Islet of Langerhans (tissue), 1 donor: ENCODE results near the gene MYO1C.
"Not testable (repeated sequence)": the region's sequence is repeated elsewhere in the genome, so short reads cannot be mapped to it uniquely, and the experiment has no call there.

Experiments used
- FAIRE-seq: peaks from one replicate; lab custom pipeline; 2011; peaks lifted over from hg19 to GRCh38; lab: Jason Lieb, UNC

The MYO1C gene

GRCh38 chr17:1464186-1464585 lies 28.3 kb downstream of the MYO1C start:
- FAIRE-seq: no peak

GRCh38 chr17:1462164-1463112 lies 30.0 kb downstream of the MYO1C start:
- FAIRE-seq: no peak

GRCh38 chr17:1461198-1461944 lies 31.1 kb downstream of the MYO1C start:
- FAIRE-seq: no peak

- no peak for FAIRE-seq
These were observed 32.3 kb downstream of the MYO1C start for GRCh38 chr17:1460233-1460632.

- FAIRE-seq: no peak
These were observed 36.5 kb downstream of the MYO1C start, which contains the start of gene CRK for GRCh38 chr17:1455797-1456599. TSS of gene CRK (minus strand) at chr17:1456232. CDS start at chr17:1456117, 115 bp downstream.

- no peak for FAIRE-seq
These were observed 37.1 kb downstream of the MYO1C start for GRCh38 chr17:1455291-1455796.

- FAIRE-seq: no peak
These were observed 37.9 kb downstream of the MYO1C start for GRCh38 chr17:1454541-1454940.

GRCh38 chr17:1453694-1454093 lies 38.8 kb downstream of the MYO1C start:
- FAIRE-seq: not testable (repeated sequence)

- no peak for FAIRE-seq
These were observed 39.6 kb downstream of the MYO1C start for GRCh38 chr17:1452836-1453235.

- FAIRE-seq: not testable (repeated sequence)
These were observed 42.2 kb downstream of the MYO1C start for GRCh38 chr17:1450261-1450660.

GRCh38 chr17:1449412-1449967 lies 43.0 kb downstream of the MYO1C start:
- no peak for FAIRE-seq

GRCh38 chr17:1447052-1447451 lies 45.4 kb downstream of the MYO1C start:
- no peak for FAIRE-seq

- no peak for FAIRE-seq
These were observed 46.3 kb downstream of the MYO1C start for GRCh38 chr17:1446201-1446600.

- FAIRE-seq: not testable (repeated sequence)
These were observed 46.8 kb downstream of the MYO1C start for GRCh38 chr17:1445695-1446094.

GRCh38 chr17:1442721-1443120 lies 49.8 kb downstream of the MYO1C start:
- FAIRE-seq: not testable (repeated sequence)

GRCh38 chr17:1442187-1442586 lies 50.3 kb downstream of the MYO1C start:
- no peak for FAIRE-seq

- no peak for FAIRE-seq
These were observed 51.6 kb downstream of the MYO1C start for GRCh38 chr17:1440921-1441320.

- FAIRE-seq: no peak
These were observed 53.8 kb downstream of the MYO1C start for GRCh38 chr17:1438593-1439083.

- no peak for FAIRE-seq
These were observed 57.2 kb downstream of the MYO1C start for GRCh38 chr17:1435326-1435725.

- FAIRE-seq: no peak
These were observed 58.3 kb downstream of the MYO1C start for GRCh38 chr17:1434150-1434549.

- FAIRE-seq: no peak
These were observed 60.8 kb downstream of the MYO1C start for GRCh38 chr17:1431631-1432104.
